GM18858 (cell line): ENCODE results near the gene GRIN1.

ENCODE experiments used
- ATAC-seq: cut with Tn5 transposase; IDR thresholded peaks from one replicate; pipeline ENCODE4 v1.9.1; 2021; ENCODE audit not compliant: unreplicated experiment

The GRIN1 gene

DNA sequence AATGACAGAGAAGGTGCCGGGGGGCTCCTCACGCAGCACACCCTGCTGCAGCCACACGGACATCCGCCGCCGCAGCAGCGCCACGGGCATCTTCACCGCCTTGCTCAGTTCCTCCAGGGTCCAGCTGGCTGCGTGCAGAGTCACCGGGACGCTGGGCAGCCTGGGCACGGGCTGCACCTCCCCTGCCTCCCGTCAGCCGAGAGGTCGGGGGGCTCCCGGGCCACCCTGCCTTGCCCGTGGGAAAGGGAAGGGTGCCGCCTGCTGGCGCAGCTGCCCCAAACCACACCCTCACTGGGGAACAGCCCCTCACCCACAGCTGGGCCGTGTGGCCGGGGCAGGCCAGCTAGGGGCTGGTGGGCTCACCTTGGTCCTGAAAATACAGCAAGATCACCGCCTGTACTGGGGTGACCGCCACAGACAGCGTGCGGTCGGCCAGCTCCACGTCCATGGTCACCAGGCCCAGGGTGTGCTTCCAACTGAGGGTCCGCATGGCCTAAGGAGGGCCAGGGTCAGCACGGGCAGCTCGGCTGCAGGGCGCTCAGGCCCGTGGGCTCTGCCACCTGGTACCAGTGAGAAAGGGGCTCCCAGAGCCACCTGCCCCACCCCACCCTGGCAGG is 36.5 kb downstream of the GRIN1 start:
- no peak for ATAC-seq

GRCh38 chr9:137176302-137177182 is 37.6 kb downstream of the GRIN1 start:
- no peak for ATAC-seq

DNA sequence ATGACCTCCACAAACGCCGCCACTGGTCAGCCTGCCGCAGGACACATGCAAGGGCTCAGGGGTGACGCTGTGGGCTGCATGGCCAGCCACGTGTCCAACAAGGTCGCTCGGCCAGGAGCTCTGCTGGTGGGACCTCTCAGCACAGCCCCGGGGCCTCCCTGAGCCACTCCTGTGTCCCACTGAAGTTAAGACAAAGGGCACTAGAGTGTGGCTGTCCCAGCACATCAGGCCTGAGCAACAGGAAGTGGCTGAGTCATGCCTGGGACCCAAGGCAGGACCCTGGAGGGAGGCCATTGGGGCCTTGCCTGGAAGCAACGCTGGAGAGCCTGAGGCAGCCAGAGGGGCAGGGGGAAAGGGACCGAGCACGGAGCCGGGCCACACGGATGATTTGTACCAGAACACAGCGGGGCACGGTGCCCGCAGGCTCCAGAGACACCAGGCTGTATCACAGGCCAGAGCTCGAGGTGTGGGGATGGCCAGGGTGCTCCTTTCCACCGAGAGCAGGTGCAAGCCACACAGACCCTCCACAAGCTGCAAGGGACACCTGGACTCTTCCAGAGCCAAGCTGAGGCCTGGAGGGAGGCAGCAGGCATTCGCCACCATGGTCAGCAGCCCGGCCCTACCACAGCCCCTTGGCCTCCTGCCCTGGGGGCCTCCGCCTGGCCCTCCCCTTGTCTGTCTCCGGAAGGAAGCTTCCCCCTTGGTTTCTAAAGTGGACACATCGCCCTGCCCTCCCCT is 39.4 kb downstream of the GRIN1 start:
- no peak for ATAC-seq

DNA sequence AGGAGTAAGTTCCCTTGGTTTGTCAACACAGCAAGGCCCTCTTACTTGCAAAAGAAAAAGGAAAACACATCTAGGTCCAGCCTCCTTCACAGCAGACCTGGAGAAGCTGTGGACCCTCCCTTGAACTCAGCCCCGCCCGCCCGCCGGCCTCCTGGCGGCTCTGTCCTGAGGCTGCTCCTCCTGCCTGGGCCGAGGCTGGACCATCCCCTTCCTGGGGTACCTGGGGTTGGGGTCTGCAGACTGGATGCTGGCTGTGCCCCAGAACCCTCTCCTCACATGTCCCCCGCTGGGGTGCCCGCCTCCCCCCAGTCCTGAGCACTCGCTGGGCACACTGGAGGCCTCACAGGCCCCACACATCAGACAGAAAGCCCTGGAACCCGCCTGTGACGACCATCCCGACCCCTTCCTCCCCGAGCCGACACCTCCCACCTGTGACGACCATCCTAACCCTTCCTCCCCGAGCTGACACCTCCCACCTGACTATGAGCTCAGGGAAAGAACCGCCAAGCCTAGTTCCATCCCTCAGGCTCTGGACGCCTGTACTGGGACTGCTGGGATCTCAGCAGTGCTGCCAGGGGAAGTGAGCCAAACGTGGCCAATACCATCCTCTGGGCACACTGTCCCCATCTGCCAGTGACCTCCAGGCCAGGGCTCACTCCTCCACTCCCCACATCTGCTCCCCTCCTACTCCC is 40.1 kb downstream of the GRIN1 start:
- ATAC-seq = no peak

GRCh38 chr9:137179761-137180160 is 40.8 kb downstream of the GRIN1 start:
- no peak for ATAC-seq

- no peak for ATAC-seq
Measured at GRCh38 chr9:137180491-137180890, 41.5 kb downstream of the GRIN1 start.

DNA sequence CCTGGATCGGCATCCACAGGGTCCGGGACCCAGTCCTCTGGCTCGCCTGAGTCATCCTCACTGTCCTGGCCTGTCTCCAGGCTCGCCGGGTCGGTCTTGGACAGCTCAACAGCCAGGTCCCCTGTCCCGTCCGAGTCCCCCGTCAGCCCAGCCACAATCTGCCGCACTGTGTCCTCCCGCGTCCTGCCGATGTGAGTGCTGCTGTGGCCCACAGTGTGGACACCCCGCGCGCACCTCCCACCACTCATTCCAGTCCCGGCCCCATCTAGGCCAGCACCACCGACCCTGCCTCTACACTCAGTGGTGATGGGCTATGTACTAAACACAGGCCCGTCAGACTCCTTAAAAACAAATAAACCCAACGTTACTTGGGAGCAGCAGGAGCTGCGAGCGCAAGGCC is 42.7 kb downstream of the GRIN1 start:
- no peak for ATAC-seq

GRCh38 chr9:137182836-137183235 is 43.9 kb downstream of the GRIN1 start:
- ATAC-seq = no peak

DNA sequence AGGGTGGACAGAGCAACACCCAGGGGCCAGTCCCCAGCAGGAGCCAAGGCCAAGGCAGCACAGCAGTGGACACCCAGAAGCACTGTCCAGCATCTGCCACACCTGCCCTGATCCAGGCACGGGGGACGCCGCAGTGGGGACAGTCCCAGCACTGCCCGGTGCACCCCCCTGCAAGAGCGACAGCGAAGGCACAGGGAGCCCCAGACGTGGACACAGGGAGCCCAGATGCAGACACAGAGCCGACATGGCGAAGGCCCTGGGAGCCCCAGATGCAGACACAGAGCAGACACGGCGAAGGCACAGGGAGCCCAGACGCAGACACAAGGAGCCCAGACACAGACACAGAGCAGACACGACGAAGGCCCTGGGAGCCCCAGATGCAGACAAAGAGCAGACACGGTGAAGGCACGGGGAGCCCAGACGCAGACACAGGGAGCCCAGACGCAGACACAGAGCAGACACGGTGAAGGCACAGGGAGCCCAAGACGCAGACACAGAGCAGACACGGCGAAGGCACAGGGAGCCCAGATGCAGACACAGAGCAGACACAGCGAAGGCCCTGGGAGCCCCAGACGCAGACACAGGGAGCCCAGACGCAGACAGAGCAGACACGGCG is 45.1 kb downstream of the GRIN1 start:
- ATAC-seq = no peak

DNA sequence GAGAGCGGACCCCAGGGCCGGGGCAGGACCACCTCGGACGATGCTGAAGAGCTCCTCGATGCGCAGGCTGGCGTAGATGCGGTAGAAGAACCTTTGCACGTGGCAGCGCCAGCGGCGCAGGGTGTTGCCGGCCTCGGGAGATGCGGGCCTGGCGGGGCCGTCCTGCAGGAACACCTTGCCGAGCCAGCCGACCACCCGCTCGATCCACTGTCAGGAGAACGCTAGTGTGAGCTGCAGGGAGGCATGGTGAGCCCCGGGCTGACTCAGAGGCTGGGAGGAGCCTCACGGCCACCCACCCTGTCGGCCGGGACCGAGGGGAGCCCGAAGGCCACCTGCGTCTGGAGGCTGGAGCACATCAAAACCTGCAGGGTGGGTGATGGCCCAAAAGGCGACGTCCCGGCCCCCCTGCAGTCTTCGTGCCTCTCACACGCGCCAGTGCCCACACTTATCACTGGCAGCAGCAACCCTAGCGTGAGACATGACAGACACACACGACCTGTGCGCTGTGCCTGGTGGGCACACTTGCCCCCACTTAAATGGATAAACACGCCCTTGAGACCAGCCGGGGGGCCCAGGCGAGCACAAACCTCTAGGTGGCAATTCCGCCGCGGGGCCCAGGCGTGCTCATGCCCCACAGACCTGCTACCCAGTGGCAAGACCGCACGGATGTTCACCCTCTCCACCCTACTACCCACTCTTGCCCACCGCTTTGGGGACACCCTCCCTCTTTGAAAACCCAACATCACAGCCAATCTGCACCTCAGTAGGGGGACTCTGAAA is 46.1 kb downstream of the GRIN1 start:
- no peak for ATAC-seq

GRCh38 chr9:137185921-137186320 is 47.0 kb downstream of the GRIN1 start:
- ATAC-seq = no peak

GRCh38 chr9:137186385-137186784 is 47.4 kb downstream of the GRIN1 start:
- ATAC-seq = no peak

GRCh38 chr9:137187386-137187785 is 48.4 kb downstream of the GRIN1 start:
- ATAC-seq = no peak

DNA sequence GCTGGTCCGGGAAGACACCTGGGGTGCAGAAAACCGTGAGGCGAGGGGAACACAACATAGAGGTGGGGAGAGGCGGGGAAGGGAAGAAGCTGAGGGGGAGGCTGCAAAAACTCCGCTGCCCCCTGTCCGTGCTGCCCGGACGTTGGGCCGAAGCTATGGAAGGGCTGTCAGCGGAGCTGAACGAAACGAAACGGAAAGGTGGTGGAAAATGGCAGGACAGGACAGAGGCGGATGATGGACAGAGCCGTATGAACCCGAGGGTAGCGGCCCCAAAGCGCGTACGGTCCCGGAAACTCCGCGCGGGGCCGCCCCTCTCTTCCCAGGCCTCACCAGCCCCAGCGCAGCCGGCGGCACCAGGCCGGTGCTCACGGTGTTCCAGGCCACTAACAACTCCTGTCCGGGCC is 49.1 kb downstream of the GRIN1 start:
- ATAC-seq = no peak

GRCh38 chr9:137188490-137189296 is 49.7 kb downstream of the GRIN1 start, which contains the start of the genes ANAPC2 and SSNA1:
Gene ANAPC2, minus strand, starts transcription at chr9:137188560. Its CDS starts 28 bp downstream, at chr9:137188532.
Gene SSNA1, plus strand, starts transcription at chr9:137188676. Its CDS starts 51 bp downstream, at chr9:137188727.
- ATAC-seq = peak; percentile 63

- ATAC-seq = no peak
Measured at GRCh38 chr9:137189297-137190295, 50.6 kb downstream of the GRIN1 start.

DNA sequence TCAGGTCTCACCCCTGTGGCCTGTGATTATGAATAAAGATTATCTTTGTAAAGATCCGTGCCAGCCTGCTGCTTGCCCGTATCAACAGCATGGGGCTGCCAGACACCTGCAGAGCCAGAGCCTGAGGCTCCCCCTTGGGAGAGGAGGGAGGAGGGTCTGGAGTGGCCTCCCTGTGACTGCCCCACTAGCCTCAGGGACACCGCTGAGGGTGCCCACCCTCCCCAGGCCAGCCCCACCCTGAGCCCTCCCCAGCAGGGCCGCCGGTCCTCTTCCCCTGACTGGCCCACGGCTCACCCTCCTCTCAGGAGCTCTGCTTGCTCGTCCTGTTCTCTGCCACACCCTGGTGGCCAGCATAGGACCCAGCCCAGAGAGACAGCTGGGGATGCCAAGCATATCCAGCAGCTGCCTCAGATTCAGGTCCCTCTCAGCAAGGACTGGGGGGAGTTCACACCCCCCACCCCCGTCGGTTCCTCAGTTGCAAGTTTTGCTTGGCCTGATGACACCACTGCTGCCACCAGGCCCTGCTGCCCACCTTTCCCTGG is 51.4 kb downstream of the GRIN1 start:
- no peak for ATAC-seq
